Epithelial cell of esophagus (primary cell): ENCODE measurements around the gene DCAKD.
A peak's percentile ranks its signal among the peaks of the same experiment; 100 is the strongest.

Source experiments
- DNase-seq: peaks from one replicate; pipeline ENCODE4 v3.0.0; 2010; ENCODE audit warnings: low read depth
- H3K4me3 ChIP-seq: 2 replicates; pipeline ENCODE4 v1.5.1; 2011; ENCODE audit warnings: mild to moderate bottlenecking, low read length, control low read depth
- CTCF ChIP-seq: IDR thresholded peaks from 2 replicates; pipeline ENCODE4 v1.5.1; 2011; ENCODE audit warnings: low read depth, mild to moderate bottlenecking, low read length, control low read depth, inconsistent platforms; ENCODE audit not compliant: insufficient read depth; ENCODE audit errors: missing control alignments

Gene DCAKD

GRCh38 chr17:45050481-45051059, 862 bp downstream of the DCAKD start:
- peak; percentile 81 for DNase-seq
- H3K4me3 ChIP-seq: peak overlapping the region; percentile 73
- no peak for TF ChIP-seq CTCF

- no peak overlapping the region for H3K4me3 ChIP-seq
- DNase-seq: no peak
- TF ChIP-seq CTCF: peak; percentile 29
Observed at GRCh38 chr17:45048795-45049563, 2.5 kb downstream of the DCAKD start.

GRCh38 chr17:45046537-45047125, 4.8 kb downstream of the DCAKD start:
- H3K4me3 ChIP-seq: no peak overlapping the region
- TF ChIP-seq CTCF: no peak
- DNase-seq: peak; percentile 80

GRCh38 chr17:45043813-45044540, 7.5 kb downstream of the DCAKD start:
- TF ChIP-seq CTCF: no peak
- H3K4me3 ChIP-seq: peak overlapping the region; percentile 21
- peak; percentile 83 for DNase-seq

- TF ChIP-seq CTCF: no peak
- no peak overlapping the region for H3K4me3 ChIP-seq
- DNase-seq: no peak
Observed at GRCh38 chr17:45042346-45043120, 8.9 kb downstream of the DCAKD start.

GRCh38 chr17:45040459-45040858, 11.0 kb downstream of the DCAKD start:
- DNase-seq: peak; percentile 29
- TF ChIP-seq CTCF: no peak
- no peak overlapping the region for H3K4me3 ChIP-seq
